Myocyte (in vitro differentiated cells): Measurements from ENCODE around the gene TNRC6B. TPM values are rescaled to one million over a fixed set of nuclear protein-coding genes. Genes with fewer than 3 reads are reported as not detected.

ENCODE experiments used
- total RNA-seq: library from RNA; depleted of rRNA; stranded (reverse); fragments of >200 nt; gene quantifications from 2 replicates; pipeline ENCODE4 v1.2.3, GENCODE V29; 2014

Gene TNRC6B
- total RNA-seq, 1 donor from 2014 or later = 34.7 TPM

Other genes with a start within 250 kb of the TNRC6B start
- not detected in 2 replicates for gene TMA7B, start 217.5 kb upstream of the TNRC6B start, total RNA-seq
- not detected in 2 replicates for gene FAM83F, start 183.0 kb upstream of the TNRC6B start, total RNA-seq
- 187 and 265 TPM in 2 replicates for gene ADSL, start 168.6 kb downstream of the TNRC6B start, total RNA-seq
- 142 and 170 TPM in 2 replicates for gene SGSM3, start 192.7 kb downstream of the TNRC6B start, total RNA-seq